HG03039 (cell line): ENCODE measurements around the gene PTGFRN.

ENCODE experiments used
- ATAC-seq: cut with Tn5 transposase; IDR thresholded peaks from one replicate; pipeline ENCODE4 v1.9.1; 2021; ENCODE audit warnings: mild to moderate bottlenecking, moderate library complexity; ENCODE audit not compliant: unreplicated experiment

PTGFRN gene

GRCh38 chr1:117026361-117026760 lies 116.6 kb downstream of the PTGFRN start:
- no peak for ATAC-seq

DNA sequence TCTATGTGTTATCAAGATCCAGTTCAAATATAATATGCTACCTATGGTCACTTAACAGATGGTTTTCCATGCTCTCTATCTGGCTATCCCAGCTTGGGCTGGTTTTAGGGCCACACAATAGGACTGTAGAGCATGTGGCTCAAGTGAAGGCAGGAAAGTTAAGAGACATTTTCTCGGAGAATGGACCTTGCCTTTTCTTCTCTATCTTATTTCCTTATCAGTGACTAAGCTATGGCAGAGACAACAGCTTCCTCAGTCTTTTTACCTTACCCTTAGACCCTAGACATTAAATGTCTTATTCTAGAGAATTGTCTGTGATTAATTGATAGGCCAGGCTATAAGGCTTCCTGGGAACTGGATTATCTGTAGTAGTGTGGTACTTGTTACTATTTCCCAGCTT lies 120.0 kb downstream of the PTGFRN start:
- no peak for ATAC-seq

DNA sequence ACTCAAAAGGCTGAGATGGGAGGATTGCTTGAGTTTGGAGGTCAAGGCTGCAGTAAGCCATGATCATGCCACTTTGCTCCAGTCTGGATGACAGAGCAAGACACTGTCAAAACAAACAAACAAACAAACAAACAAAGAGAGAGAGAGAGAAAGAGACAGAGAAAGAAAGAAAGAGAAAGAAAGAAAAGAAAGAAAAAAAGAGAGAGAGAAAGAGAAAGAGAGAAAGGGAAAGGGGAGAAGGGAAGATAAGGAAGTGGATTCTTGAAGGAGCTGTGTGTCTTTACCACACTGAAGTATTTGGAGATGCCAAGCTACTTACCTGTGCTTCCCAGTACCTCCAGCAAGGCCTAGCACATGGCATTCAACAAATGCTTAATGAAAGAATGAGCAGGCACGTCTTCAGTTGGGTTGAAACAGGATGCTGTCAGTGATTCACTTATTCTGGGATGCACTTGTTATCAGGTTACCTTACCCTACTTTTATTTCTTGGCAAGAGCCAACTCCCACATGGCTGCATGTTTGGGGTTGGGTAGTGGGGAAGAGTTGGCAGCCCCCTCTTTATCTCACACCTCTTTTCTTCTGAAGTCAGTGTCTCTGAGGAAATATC lies 120.7 kb downstream of the PTGFRN start:
- no peak for ATAC-seq

- no peak for ATAC-seq
These were observed 122.5 kb downstream of the PTGFRN start for GRCh38 chr1:117032266-117032665.

DNA sequence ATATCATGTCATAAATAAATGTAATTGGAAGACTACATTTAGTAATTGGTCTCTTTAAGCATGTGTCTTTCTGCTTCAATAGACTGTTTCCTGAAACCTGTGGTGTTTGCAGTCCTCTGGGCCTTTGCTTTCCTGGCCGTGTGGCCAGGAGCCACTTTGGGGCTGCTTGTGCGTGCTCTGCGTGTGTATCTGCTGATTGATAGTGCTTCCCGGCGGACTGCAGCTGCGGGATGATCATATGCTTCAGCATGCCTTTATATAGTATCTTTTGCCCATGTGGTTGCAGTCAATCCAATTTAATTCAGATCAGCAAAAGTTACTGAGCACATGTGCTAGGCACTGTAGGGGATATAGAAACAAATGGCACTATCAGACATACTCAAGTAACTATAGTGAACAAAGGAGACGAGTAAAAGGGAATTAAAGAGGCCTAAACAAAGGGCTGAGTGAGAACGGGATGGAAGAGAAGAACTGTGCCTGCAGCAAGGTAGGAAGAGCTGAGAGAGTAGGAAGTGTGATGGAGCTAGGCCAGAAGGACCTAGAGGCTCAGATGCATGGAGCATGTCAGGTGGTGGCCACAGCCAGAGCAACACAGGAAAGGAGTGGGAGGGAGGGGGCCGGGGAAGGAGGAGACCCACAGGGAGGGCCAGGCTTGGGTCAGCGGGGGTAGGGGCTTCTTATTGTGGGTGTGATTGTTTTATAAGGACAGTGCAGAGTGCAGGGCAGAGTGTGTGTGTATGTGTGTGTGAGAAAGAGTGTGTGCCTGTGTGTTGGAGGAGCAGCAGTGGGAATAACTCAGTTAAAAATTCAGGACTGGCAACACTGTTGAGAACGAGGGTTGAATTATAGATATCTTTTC lies 123.2 kb downstream of the PTGFRN start:
- no peak for ATAC-seq

DNA sequence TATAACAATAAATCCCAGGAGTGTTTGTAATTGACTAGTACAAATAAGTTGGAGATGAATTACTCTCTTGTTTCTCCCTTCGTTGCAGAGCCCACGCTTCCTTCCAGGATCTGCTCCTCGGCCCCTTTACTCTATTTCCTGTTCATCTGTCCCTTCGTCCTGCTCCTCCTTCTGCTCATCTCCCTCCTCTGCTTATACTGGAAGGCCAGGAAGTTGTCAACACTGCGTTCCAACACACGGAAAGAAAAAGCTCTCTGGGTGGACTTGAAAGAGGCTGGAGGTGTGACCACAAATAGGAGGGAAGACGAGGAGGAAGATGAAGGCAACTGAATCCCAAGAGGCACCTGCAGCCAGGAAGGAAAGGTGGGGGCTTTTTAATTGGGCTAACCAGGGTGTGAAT lies 124.1 kb downstream of the PTGFRN start:
- ATAC-seq = no peak

DNA sequence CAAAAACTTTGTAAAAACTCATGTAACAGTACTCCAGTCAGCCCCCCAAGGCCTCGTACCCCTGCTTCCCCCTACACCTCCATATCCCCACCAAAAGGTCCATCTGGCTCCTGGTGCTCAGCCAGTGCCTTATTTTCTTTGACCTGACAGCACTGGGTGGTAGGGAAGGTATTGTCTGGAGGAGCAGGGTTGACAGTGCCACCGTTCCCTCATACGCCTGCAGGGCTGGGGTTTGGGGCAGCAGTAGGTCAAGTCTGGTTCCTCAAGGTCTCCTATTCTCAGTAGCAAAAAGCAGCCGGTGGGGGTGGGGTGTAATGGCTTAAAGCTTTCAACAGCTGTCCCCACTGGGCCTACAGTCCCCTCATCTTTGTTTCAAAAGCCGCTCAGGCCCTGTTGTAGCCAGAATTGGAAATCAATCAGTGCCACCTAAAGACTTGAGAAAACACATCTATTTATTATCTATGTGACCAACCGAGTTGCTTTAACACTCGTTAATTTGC lies 125.1 kb downstream of the PTGFRN start:
- no peak for ATAC-seq

DNA sequence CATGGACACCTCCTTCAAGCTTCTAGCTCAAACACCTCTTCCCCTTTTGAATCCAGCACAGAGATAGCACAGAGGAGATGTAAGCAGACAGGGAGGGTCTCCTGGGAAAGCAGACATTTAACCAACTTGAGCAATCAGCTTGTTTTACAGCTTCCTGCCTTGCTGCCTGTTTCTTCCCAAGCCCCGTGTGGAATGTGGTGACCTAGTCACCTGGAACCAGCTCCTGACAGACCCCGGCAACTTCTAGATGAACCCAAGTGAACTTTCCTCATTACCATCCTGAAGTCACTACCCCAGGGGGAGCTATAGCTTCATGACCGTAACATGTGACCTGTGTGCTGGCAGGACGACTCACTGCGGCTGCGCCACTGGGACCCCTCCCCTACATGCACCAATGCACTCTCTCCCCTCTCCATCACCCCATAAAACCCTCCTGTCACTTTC lies 126.3 kb downstream of the PTGFRN start:
- ATAC-seq = no peak

DNA sequence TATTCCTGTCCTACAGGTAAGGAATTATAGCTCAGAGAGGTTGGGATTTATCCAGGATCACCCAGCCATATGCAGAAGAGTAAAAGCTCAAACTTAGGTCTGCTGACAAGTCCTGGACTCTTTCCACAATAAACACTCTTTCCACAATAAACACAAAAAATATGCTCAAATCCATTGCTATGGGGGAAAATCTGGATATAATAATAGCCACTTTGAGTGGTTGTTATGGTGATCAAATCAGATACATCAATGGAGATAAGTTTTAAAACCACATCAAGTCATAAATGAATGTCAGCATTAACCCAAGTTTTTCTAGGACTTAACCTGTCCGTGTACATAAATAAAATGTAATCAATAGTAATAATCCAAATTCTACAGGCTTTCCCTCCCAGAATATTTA lies 128.1 kb downstream of the PTGFRN start:
- no peak for ATAC-seq

DNA sequence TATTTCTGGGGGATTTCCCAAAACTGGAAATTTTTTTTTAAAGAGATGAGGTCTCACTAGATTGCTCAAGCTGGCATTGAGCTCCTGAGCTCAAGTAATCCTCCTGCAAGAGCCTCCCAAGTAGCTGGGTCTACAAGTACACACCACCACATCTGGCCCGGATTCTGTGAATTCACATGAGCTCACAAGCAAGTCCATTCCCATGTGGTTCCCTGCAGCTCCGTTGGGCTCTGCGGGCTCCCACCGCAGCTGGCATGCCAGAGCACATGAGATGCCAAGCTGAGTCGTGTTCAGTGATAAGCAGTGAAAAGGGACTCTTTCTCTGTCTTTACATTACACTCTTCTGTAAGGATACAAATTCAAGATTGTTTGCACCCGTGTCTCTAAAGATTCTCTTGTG lies 128.5 kb downstream of the PTGFRN start:
- no peak for ATAC-seq
